Neural progenitor cell (in vitro differentiated cells): ENCODE measurements around the gene WFIKKN1. TPM values are rescaled to one million over a fixed set of nuclear protein-coding genes. Genes with fewer than 3 reads are reported as not detected.

Source experiments
- DNase-seq: peaks from one replicate; pipeline ENCODE4 v3.0.0-alpha.2; 2016; ENCODE audit warnings: low spot score
- H2AFZ ChIP-seq: fragments of 200-600 bp; sonication (generic); replicated peaks from 2 replicates; pipeline ENCODE4 v1.6.1; 2016; ENCODE audit warnings: antibody characterized with exemption
- H3F3A ChIP-seq: fragments of 200-600 bp; sonication (generic); 2 replicates; pipeline ENCODE4 v1.6.1; 2016; ENCODE audit warnings: antibody characterized with exemption, low read depth
- H3K27ac ChIP-seq: fragments of 200-600 bp; sonication (generic); 2 replicates; pipeline ENCODE4 v1.5.1; 2016; ENCODE audit warnings: mild to moderate bottlenecking
- H3K27me3 ChIP-seq: fragments of 200-600 bp; sonication (generic); 2 replicates; pipeline ENCODE4 v1.6.1; 2016; ENCODE audit warnings: mild to moderate bottlenecking, moderate library complexity
- H3K36me3 ChIP-seq: fragments of 200-600 bp; sonication (generic); 2 replicates; pipeline ENCODE4 v1.5.1; 2016
- H3K4me1 ChIP-seq: fragments of 200-600 bp; sonication (generic); 2 replicates; pipeline ENCODE4 v1.6.1; 2016; ENCODE audit warnings: mixed run types
- H3K4me2 ChIP-seq: fragments of 200-600 bp; sonication (generic); 2 replicates; pipeline ENCODE4 v1.6.1; 2016
- H3K4me3 ChIP-seq: fragments of 200-600 bp; sonication (generic); 2 replicates; pipeline ENCODE4 v1.5.1; 2016
- H3K79me2 ChIP-seq: fragments of 200-600 bp; sonication (generic); 2 replicates; pipeline ENCODE4 v1.6.1; 2016; ENCODE audit warnings: low read depth
- H3K9ac ChIP-seq: fragments of 200-600 bp; sonication (generic); 2 replicates; pipeline ENCODE4 v1.6.1; 2016
- H3K9me3 ChIP-seq: fragments of 200-600 bp; sonication (generic); 2 replicates; pipeline ENCODE4 v1.5.1; 2016; ENCODE audit warnings: low read depth
- H4K20me1 ChIP-seq: fragments of 200-600 bp; sonication (generic); 2 replicates; pipeline ENCODE4 v1.6.1; 2016; ENCODE audit warnings: low read depth
- H3K27ac Mint-ChIP-seq: 3 replicates; pipeline ENCODE4 v1.8.0; 2021; ENCODE audit warnings: mixed read lengths
- H3K27me3 Mint-ChIP-seq: 2 replicates; pipeline ENCODE4 v1.8.0; 2022; ENCODE audit warnings: low read depth, mild to moderate bottlenecking, inconsistent platforms, moderate library complexity, mixed read lengths; ENCODE audit not compliant: insufficient read depth
- H3K36me3 Mint-ChIP-seq: 3 replicates; pipeline ENCODE4 v1.8.0; 2021; ENCODE audit warnings: mixed read lengths
- H3K4me1 Mint-ChIP-seq: 3 replicates; pipeline ENCODE4 v1.8.0; 2021; ENCODE audit warnings: mixed read lengths
- H3K4me3 Mint-ChIP-seq: 3 replicates; pipeline ENCODE4 v1.8.0; 2021; ENCODE audit warnings: mild to moderate bottlenecking, moderate library complexity, mixed read lengths
- H3K9me3 Mint-ChIP-seq: 3 replicates; pipeline ENCODE4 v1.8.0; 2020; ENCODE audit warnings: mixed read lengths
- CTCF ChIP-seq: fragments of 200-600 bp; sonication (generic); IDR thresholded peaks from 2 replicates; pipeline ENCODE4 v1.5.1; 2017; ENCODE audit warnings: antibody characterized with exemption, mild to moderate bottlenecking
- EZH2 ChIP-seq: fragments of 200-600 bp; sonication (generic); IDR thresholded peaks from 2 replicates; pipeline ENCODE4 v1.6.1; 2017; ENCODE audit warnings: antibody characterized with exemption, mild to moderate bottlenecking, moderate library complexity
- EZH2phosphoT487 ChIP-seq: fragments of 200-600 bp; sonication (generic); IDR thresholded peaks from 2 replicates; pipeline ENCODE4 v1.6.1; 2017; ENCODE audit warnings: antibody characterized with exemption
- total RNA-seq: library from RNA; depleted of rRNA; stranded (reverse); fragments of >200 nt; gene quantifications from 2 replicates; pipeline ENCODE4 v1.2.3, GENCODE V29; 2015; ENCODE audit warnings: low replicate concordance

Gene WFIKKN1
- total RNA-seq, 1 donor from 2014 or later, result 5.9 TPM

GRCh38 chr16:674968-675883, 44.4 kb downstream of the WFIKKN1 start, which contains the start of gene RHBDL1:
Gene RHBDL1, plus strand, starts transcription at chr16:675671. Its CDS starts 120 bp downstream, at chr16:675791.
- Mint-ChIP-seq H3K27ac (no peak within 1 kb of the TSS), H3K4me1 (peaks cover 3% of the 10 kb centered on the region), H3K4me3 (peak within 1 kb of the TSS; percentile 74), H3K9me3 (no peaks in the 10 kb centered on the region), H3K27me3 (peaks cover 2% of the 10 kb centered on the region), H3K36me3 (no peaks in the 10 kb centered on the region)
- no peak within 1 kb of the TSS for H2AFZ ChIP-seq
- peak within 1 kb of the TSS; percentile 81 for H3K4me2 ChIP-seq
- peaks cover 22% of the 10 kb centered on the region for H4K20me1 ChIP-seq
- no peaks in the 10 kb centered on the region for H3K9me3 ChIP-seq
- no peaks in the 10 kb centered on the region for H3K36me3 ChIP-seq
- H3F3A ChIP-seq, result peaks cover 39% of the 10 kb centered on the region
- no peak within 1 kb of the TSS for H3K9ac ChIP-seq
- H3K4me3 ChIP-seq, result peak within 1 kb of the TSS; percentile 50
- peak; percentile 61 for DNase-seq
- TF ChIP-seq EZH2phosphoT487 (no peak), CTCF (no peak), EZH2 (no peak)
- no peak within 1 kb of the TSS for H3K27ac ChIP-seq
- H3K4me1 ChIP-seq, result peaks cover 7% of the 10 kb centered on the region
- peaks cover 17% of the 10 kb centered on the region for H3K27me3 ChIP-seq
- H3K79me2 ChIP-seq, result no peaks in the 10 kb centered on the region

- no peaks in the 10 kb centered on the region for H3K9me3 ChIP-seq
- Mint-ChIP-seq H3K27me3 (peaks cover 2% of the 10 kb centered on the region), H3K36me3 (no peaks in the 10 kb centered on the region), H3K4me3 (no peak overlapping the region), H3K4me1 (peaks cover 5% of the 10 kb centered on the region), H3K9me3 (no peaks in the 10 kb centered on the region), H3K27ac (no peak overlapping the region)
- H2AFZ ChIP-seq, result no peak overlapping the region
- no peak overlapping the region for H3K27ac ChIP-seq
- peak overlapping the region; percentile 50 for H3K4me3 ChIP-seq
- H3K36me3 ChIP-seq, result no peaks in the 10 kb centered on the region
- DNase-seq, result no peak
- peak overlapping the region; percentile 81 for H3K4me2 ChIP-seq
- H3F3A ChIP-seq, result peaks cover 45% of the 10 kb centered on the region
- H3K4me1 ChIP-seq, result peaks cover 7% of the 10 kb centered on the region
- H4K20me1 ChIP-seq, result peaks cover 26% of the 10 kb centered on the region
- H3K9ac ChIP-seq, result no peak overlapping the region
- no peak for TF ChIP-seq EZH2phosphoT487
- no peak for TF ChIP-seq EZH2
- no peak for TF ChIP-seq CTCF
- H3K27me3 ChIP-seq, result peaks cover 17% of the 10 kb centered on the region
- peaks cover 4% of the 10 kb centered on the region for H3K79me2 ChIP-seq
Measured at GRCh38 chr16:675884-676564, 45.2 kb downstream of the WFIKKN1 start.

- Mint-ChIP-seq H3K9me3 (no peaks in the 10 kb centered on the region), H3K4me1 (peaks cover 10% of the 10 kb centered on the region), H3K27ac (no peak overlapping the region), H3K36me3 (no peaks in the 10 kb centered on the region), H3K4me3 (no peak overlapping the region), H3K27me3 (peaks cover 2% of the 10 kb centered on the region)
- TF ChIP-seq EZH2 (no peak), EZH2phosphoT487 (no peak), CTCF (no peak)
- H3K4me2 ChIP-seq, result no peak overlapping the region
- peaks cover 17% of the 10 kb centered on the region for H3K27me3 ChIP-seq
- H3K79me2 ChIP-seq, result peaks cover 9% of the 10 kb centered on the region
- H3F3A ChIP-seq, result peaks cover 50% of the 10 kb centered on the region
- no peak for DNase-seq
- no peak overlapping the region for H3K27ac ChIP-seq
- H3K4me3 ChIP-seq, result no peak overlapping the region
- no peaks in the 10 kb centered on the region for H3K36me3 ChIP-seq
- H4K20me1 ChIP-seq, result peaks cover 29% of the 10 kb centered on the region
- no peak overlapping the region for H3K9ac ChIP-seq
- H3K9me3 ChIP-seq, result no peaks in the 10 kb centered on the region
- no peak overlapping the region for H2AFZ ChIP-seq
- H3K4me1 ChIP-seq, result peaks cover 12% of the 10 kb centered on the region
Measured at GRCh38 chr16:676565-676902, 45.7 kb downstream of the WFIKKN1 start.
